Kidney capillary endothelial cell (primary cell): ENCODE data around the gene TBC1D4.

Source experiments
- DNase-seq: peaks from one replicate; pipeline ENCODE4 v3.0.0-alpha.2; 2018; ENCODE audit warnings: low spot score

The TBC1D4 gene

GRCh38 chr13:75391432-75392100, 90.4 kb downstream of the TBC1D4 start:
- DNase-seq = no peak

- no peak for DNase-seq
Measured at GRCh38 chr13:75390229-75390628, 91.7 kb downstream of the TBC1D4 start.

GRCh38 chr13:75385708-75386083, 96.3 kb downstream of the TBC1D4 start:
- no peak for DNase-seq

GRCh38 chr13:75384879-75385707, 96.9 kb downstream of the TBC1D4 start:
- no peak for DNase-seq

GRCh38 chr13:75383064-75383715, 98.8 kb downstream of the TBC1D4 start:
- no peak for DNase-seq

GRCh38 chr13:75378301-75378700, 103.7 kb downstream of the TBC1D4 start:
- DNase-seq = no peak

GRCh38 chr13:75376792-75377402, 105.1 kb downstream of the TBC1D4 start:
- DNase-seq = no peak

GRCh38 chr13:75375329-75375728, 106.6 kb downstream of the TBC1D4 start:
- DNase-seq = no peak

GRCh38 chr13:75373988-75374387, 108.0 kb downstream of the TBC1D4 start:
- no peak for DNase-seq

GRCh38 chr13:75372923-75373841, 108.8 kb downstream of the TBC1D4 start:
- DNase-seq = no peak

GRCh38 chr13:75372517-75372916, 109.5 kb downstream of the TBC1D4 start:
- no peak for DNase-seq

GRCh38 chr13:75371203-75371602, 110.8 kb downstream of the TBC1D4 start:
- DNase-seq = no peak

- no peak for DNase-seq
Measured at GRCh38 chr13:75370774-75371173, 111.2 kb downstream of the TBC1D4 start.

GRCh38 chr13:75369981-75370380, 112.0 kb downstream of the TBC1D4 start:
- DNase-seq = no peak

- peak; percentile 73 for DNase-seq
Measured at GRCh38 chr13:75368167-75368566, 113.8 kb downstream of the TBC1D4 start.

- DNase-seq = no peak
Measured at GRCh38 chr13:75366380-75367280, 115.3 kb downstream of the TBC1D4 start.

GRCh38 chr13:75365724-75366173, 116.2 kb downstream of the TBC1D4 start:
- DNase-seq = peak; percentile 98

- no peak for DNase-seq
Measured at GRCh38 chr13:75364131-75364713, 117.7 kb downstream of the TBC1D4 start.

- DNase-seq = no peak
Measured at GRCh38 chr13:75363371-75363770, 118.6 kb downstream of the TBC1D4 start.

GRCh38 chr13:75362026-75362425, 119.9 kb downstream of the TBC1D4 start:
- DNase-seq = no peak
